ENCODE results near the gene S100A10. TPM values are rescaled to one million over a fixed set of nuclear protein-coding genes. Genes with fewer than 3 reads are reported as not detected.

Gene S100A10
- total RNA-seq, 1 donor from 2014 or later: 245 TPM

DNA sequence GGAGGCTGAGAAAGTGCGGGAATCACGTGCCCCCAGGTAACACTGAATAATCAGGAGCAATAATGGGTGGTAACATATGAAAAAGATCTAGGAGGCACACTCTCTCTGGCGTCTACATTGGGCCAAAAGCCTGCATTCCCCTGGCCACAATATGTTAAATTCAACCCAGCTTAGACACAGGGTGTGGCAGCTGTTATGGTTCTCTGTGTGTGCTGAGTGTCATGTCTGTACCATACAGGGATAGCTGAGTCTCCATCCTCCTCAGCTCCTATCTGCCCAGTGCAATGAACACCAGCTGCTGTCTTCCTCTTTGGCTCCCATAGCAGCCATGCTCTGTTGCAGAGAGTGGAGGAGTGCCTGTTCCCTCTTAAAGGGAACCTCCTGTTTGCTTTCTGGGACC is 28.8 kb upstream of the S100A10 start:
- TF ChIP-seq, protein P1, sequence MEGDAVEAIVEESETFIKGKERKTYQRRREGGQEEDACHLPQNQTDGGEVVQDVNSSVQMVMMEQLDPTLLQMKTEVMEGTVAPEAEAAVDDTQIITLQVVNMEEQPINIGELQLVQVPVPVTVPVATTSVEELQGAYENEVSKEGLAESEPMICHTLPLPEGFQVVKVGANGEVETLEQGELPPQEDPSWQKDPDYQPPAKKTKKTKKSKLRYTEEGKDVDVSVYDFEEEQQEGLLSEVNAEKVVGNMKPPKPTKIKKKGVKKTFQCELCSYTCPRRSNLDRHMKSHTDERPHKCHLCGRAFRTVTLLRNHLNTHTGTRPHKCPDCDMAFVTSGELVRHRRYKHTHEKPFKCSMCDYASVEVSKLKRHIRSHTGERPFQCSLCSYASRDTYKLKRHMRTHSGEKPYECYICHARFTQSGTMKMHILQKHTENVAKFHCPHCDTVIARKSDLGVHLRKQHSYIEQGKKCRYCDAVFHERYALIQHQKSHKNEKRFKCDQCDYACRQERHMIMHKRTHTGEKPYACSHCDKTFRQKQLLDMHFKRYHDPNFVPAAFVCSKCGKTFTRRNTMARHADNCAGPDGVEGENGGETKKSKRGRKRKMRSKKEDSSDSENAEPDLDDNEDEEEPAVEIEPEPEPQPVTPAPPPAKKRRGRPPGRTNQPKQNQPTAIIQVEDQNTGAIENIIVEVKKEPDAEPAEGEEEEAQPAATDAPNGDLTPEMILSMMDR (IDR thresholded peaks at IDR 0.05; ENCODE audit: partially characterized antibody, unreplicated experiment): no peak
- no peak overlapping the region for H3K27ac Mint-ChIP-seq (ENCODE audit: unreplicated experiment)
- no peak overlapping the region for H3K4me3 Mint-ChIP-seq (ENCODE audit: unreplicated experiment)
- no peak for DNase-seq
- peaks cover 8% of the 10 kb centered on the region for H3K4me1 Mint-ChIP-seq (ENCODE audit: low read depth, unreplicated experiment)
- peaks cover 3% of the 10 kb centered on the region for H3K27me3 Mint-ChIP-seq (ENCODE audit: unreplicated experiment)
- H3K9me3 Mint-ChIP-seq (ENCODE audit: unreplicated experiment): peaks cover 1% of the 10 kb centered on the region
- no peaks in the 10 kb centered on the region for H3K36me3 Mint-ChIP-seq (ENCODE audit: unreplicated experiment)

DNA sequence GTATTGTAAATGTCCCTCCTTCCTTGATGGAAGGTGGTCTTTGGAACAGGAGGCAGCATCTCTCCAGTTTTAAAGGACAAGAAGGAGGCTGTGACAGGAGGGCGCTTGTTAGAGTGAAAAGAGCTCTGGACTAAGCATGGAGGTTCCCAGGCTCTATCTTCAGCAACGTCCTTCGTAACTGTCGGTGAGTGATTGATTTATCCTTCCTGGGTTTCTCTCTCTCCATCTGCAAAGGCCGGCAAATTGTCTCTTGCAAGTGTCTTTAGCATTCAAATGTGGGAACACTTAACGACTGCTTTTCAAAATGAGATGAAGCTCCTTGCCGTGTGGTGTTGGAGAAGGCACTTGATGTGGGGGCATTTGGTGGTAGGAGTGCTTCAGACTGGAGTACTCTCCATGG is 27.9 kb upstream of the S100A10 start:
- peaks cover 1% of the 10 kb centered on the region for H3K9me3 Mint-ChIP-seq (ENCODE audit: unreplicated experiment)
- TF ChIP-seq, protein P1 (IDR thresholded peaks at IDR 0.05; ENCODE audit: partially characterized antibody, unreplicated experiment): no peak

DNA sequence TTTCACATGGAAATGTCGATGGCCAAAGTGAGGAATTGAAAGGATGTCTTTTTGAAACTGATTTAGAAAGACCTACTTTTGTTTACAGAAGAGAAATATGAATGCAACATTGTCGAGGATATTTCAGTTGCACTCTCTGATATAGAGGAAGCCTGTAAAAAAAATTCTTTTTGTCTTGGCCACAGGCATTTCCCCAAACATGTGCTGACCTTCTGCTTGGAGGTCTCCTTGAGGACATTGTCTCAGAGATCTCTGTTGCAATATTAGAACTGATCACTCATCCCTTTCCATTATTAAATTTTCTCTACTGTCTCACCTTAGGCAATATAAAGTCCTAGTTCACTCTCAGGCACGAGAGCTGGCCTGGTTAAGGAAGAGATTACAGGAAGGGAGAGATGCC is 27.2 kb upstream of the S100A10 start:
- Mint-ChIP-seq H3K9me3 (ENCODE audit: unreplicated experiment) (peaks cover 1% of the 10 kb centered on the region), H3K4me3 (ENCODE audit: unreplicated experiment) (no peak overlapping the region), H3K36me3 (ENCODE audit: unreplicated experiment) (no peaks in the 10 kb centered on the region), H3K27ac (ENCODE audit: unreplicated experiment) (no peak overlapping the region), H3K4me1 (ENCODE audit: low read depth, unreplicated experiment) (peaks cover 3% of the 10 kb centered on the region), H3K27me3 (ENCODE audit: unreplicated experiment) (peaks cover 4% of the 10 kb centered on the region)
- TF ChIP-seq, protein P1 (IDR thresholded peaks at IDR 0.05; ENCODE audit: partially characterized antibody, unreplicated experiment): no peak
- DNase-seq: no peak

More for the DNA sequence above, 27.9 kb upstream of the S100A10 start:
- Mint-ChIP-seq H3K27ac (ENCODE audit: unreplicated experiment) (no peak overlapping the region), H3K4me3 (ENCODE audit: unreplicated experiment) (no peak overlapping the region), H3K36me3 (ENCODE audit: unreplicated experiment) (no peaks in the 10 kb centered on the region), H3K27me3 (ENCODE audit: unreplicated experiment) (peaks cover 3% of the 10 kb centered on the region), H3K4me1 (ENCODE audit: low read depth, unreplicated experiment) (peaks cover 5% of the 10 kb centered on the region)
- DNase-seq: no peak

DNA sequence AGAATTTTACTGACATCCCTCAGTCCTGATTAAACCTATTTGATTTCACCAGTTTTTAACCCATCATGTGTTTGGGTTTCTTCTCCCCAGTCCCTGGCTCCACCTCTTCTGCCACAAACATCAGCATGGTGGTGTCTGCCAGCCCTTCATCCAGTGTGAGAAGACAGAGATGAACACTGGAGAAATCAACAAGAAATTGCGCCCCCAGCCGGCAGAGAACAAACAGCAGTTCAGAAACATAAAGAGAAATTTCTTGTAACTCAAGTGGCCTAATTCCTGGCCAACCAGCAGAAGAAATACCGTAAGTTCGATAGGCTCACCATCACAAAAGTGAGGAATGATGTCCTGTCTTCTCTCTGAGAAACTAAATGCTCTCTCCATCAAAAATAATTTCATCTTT is 24.9 kb upstream of the S100A10 start:
- peak; percentile 46 for DNase-seq
- Mint-ChIP-seq H3K36me3 (ENCODE audit: unreplicated experiment) (no peaks in the 10 kb centered on the region), H3K4me1 (ENCODE audit: low read depth, unreplicated experiment) (peaks cover 6% of the 10 kb centered on the region), H3K27me3 (ENCODE audit: unreplicated experiment) (peaks cover 5% of the 10 kb centered on the region), H3K4me3 (ENCODE audit: unreplicated experiment) (no peak overlapping the region), H3K27ac (ENCODE audit: unreplicated experiment) (no peak overlapping the region), H3K9me3 (ENCODE audit: unreplicated experiment) (no peaks in the 10 kb centered on the region)
- TF ChIP-seq, protein P1 (IDR thresholded peaks at IDR 0.05; ENCODE audit: partially characterized antibody, unreplicated experiment): peak; percentile 55

DNA sequence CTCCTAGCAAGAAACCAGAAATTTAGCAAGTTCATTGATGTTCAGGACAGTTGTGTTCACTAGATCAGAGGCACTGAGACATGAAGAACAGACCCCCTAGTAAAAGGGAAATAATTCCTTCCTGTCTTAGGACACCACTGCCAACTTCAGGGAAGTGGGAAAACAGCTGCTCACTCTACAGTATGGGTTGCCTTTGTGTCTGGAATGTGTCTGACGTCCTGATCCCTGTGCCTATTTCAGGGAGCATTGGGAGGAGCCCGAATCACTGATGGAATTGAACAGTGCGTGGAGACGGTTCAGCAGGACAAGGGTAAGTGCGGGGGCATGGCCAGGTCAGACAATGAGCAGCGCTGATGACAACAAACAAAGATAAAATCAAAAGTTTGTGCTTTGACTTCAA is 22.1 kb upstream of the S100A10 start:
- H3K36me3 Mint-ChIP-seq (ENCODE audit: unreplicated experiment): no peaks in the 10 kb centered on the region
- TF ChIP-seq, protein P1 (IDR thresholded peaks at IDR 0.05; ENCODE audit: partially characterized antibody, unreplicated experiment): no peak
- H3K4me3 Mint-ChIP-seq (ENCODE audit: unreplicated experiment): no peak overlapping the region

More for the DNA sequence above, 22.1 kb upstream of the S100A10 start:
- no peak for DNase-seq
- Mint-ChIP-seq H3K9me3 (ENCODE audit: unreplicated experiment) (no peaks in the 10 kb centered on the region), H3K27me3 (ENCODE audit: unreplicated experiment) (peaks cover 3% of the 10 kb centered on the region), H3K4me1 (ENCODE audit: low read depth, unreplicated experiment) (peaks cover 4% of the 10 kb centered on the region), H3K27ac (ENCODE audit: unreplicated experiment) (no peak overlapping the region)
